ENCODE results near the gene CFAP20.
"Not testable (repeated sequence)": the region's sequence is repeated elsewhere in the genome, so short reads cannot be mapped to it uniquely, and the experiment has no call there.

CFAP20 gene

GRCh38 chr16:58073086-58073485 lies 56.1 kb downstream of the CFAP20 start:
- in situ Hi-C loops (cut with HindIII; ENCODE audit: low sequenced_read_pairs): not testable (repeated sequence)

- in situ Hi-C loops (cut with HindIII; ENCODE audit: low sequenced_read_pairs): not testable (repeated sequence)
These were observed 57.0 kb downstream of the CFAP20 start for GRCh38 chr16:58072134-58072533.

- in situ Hi-C loops (cut with HindIII; ENCODE audit: low sequenced_read_pairs): no loop called here
These were observed 58.6 kb downstream of the CFAP20 start for GRCh38 chr16:58070585-58070984.
